T-helper 2 cell treated with Interferon-gamma antibody and Interleukin-4, amounts not matched to agents 100 ng/mL and 5 ng/mL, for 36 hours (primary cell): ENCODE measurements around the gene KCNQ4. TPM values are rescaled to one million over a fixed set of nuclear protein-coding genes. Genes with fewer than 3 reads are reported as not detected.

Source experiments
- intact Hi-C: fragments of 100-400 bp; cut with micrococcal nuclease; formaldehyde crosslinking; loops from one replicate; pipeline ENCODE4 v1.15.1; 2023
- total RNA-seq: library from RNA; stranded (reverse); gene quantifications from 2 replicates; pipeline ENCODE4 v1.2.3, GENCODE V29; 2022

KCNQ4 gene
- 0.43 and 0.55 TPM in 2 replicates for total RNA-seq

DNA sequence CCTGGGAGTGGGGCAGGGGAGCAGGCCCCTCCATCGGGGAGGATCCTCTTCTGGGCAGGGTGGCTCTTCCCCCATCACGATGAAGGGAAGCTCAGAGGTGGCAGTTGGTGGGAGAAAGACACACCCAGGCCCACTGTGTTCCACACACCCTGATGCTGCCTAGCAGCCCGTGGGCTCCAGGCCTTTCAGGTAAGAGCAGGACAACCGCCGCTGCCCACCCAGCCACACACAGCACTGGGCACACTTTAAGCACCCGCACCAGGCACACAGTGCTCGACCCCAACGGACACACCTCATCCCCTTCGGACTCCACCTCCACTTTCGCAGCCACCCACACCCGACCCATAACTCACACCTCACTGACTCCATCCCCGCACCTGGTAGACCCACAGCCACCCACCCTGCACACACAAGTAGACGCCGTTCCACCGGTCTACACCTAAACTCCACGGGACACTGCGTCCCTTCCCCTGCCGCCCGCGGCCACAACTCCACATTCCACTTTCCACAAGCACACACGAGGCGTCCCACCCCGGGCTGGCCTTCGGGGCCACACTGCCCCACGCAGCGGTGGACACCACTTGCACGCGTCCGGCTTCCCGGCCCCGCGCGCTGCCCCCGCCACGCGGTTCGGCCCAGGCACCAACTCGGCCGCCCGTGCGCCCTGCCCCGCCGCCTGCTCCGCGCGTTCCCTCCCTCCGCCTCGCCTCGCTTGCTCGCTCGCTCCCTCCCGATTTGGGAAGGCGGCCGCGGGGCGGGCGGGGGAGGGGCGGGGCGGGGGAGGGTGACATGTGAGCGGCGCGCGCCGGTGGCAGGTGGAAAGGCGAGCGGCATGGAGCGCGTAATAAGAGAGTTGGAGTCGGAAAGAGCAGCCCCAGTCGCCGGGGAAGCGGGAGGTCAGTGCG, at the start of gene KCNQ4:
TSS of gene KCNQ4 (plus strand) at position 787 of the 905 bp plus-strand sequence. CDS start 307 bp downstream, outside the sequence.
- intact Hi-C loops: no loop called here

DNA sequence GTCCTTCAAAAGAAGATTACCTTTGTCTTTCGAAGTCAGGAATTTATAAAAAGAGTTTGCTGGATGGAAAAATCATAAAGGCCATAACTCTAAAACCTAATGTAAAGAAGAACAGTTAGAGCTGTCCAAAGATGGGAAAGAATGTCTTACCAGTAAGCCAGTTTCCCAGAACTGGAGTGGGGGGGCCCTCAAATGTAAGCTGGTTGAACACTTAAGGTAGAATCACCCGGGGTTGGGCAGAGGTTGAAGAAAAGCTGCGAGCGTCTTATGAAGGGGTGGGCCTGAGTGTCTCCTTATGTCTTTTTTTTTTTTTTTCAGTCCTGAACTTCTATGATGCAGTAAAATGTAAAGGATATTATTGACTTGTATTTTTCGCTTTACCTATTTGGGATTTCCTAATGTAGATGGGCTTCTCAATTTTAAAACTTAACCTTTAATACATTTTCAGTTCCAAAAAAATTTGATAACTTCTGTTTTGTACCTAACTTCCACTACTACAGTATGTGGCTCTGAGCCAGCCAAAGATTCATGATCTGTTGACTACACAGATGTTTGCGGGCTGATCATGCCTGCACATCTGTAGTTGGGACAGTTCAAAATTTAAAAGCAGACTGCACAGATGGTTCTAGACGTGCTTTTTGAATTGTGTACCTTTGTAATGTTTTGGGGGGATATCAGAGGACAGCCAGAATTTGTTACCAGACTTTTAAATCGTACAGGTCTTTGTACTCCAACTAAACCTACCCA, 48.5 kb upstream of the KCNQ4 start:
- intact Hi-C loops: no loop called here

DNA sequence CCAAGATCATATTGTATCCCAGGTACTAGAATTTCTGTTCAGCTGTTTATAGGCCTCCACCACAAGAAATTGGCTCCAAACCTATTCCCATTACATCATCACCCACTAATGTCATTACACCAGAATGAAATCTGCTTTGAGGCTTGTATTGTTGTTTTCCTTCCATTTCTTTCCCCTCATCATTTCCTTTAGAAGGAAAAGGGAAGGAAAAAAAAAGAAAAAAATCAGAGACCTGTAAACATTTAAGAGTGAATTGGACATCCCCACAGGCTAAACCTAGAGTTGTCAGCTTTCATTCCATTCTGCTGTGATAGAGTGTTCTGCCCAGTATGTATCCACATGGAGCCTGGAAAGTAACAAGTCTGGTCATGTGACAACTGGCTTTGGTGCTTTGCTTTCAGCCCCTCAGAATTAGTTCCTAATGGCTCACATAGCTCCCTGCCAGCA, 47.5 kb upstream of the KCNQ4 start:
- intact Hi-C loops: no loop called here

DNA sequence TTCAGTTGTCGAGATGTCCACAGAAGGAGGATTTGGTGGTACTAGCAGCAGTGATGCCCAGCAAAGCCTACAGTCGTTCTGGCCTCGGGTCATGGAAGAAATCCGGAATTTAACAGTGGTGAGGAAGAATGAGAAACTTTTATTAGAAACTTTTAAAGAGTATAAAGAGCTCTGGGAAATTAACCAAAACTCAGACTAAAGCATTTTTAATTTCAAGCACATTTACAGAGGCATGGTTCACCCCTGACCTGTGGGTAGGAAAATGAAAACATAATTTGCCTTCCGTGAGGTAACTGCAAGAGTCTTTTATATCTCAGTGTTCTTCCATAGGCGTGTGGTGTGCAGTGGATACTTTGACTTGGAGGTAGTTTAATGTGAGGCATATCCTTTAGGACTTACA, 44.8 kb upstream of the KCNQ4 start:
- intact Hi-C loops: no loop called here

DNA sequence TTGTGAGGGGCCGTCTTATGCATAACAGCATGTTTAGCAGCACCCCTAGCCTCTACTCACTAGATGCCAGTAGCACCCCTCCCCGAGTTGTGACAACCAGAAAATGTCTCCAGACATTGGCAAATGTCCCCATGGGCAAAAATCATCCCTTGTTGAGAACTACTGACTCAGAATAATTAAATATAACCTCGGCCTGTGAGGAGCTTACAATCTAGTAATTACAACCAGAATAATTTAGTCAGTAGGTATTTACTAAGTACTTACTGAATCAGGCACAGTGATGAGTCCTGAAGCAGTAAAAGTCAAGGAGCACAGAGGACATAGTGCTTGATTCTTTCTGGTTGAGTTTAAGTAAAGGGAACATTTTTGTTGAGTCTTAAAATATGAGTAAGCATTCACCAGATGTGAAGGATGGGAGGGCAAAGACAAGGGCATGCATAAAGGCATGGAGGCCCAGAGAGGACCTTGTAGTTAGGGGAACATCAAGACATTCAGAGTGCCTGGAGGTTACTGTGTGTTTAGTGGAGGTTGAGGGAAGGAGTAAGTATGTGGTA, 44.1 kb upstream of the KCNQ4 start:
- intact Hi-C loops: no loop called here

DNA sequence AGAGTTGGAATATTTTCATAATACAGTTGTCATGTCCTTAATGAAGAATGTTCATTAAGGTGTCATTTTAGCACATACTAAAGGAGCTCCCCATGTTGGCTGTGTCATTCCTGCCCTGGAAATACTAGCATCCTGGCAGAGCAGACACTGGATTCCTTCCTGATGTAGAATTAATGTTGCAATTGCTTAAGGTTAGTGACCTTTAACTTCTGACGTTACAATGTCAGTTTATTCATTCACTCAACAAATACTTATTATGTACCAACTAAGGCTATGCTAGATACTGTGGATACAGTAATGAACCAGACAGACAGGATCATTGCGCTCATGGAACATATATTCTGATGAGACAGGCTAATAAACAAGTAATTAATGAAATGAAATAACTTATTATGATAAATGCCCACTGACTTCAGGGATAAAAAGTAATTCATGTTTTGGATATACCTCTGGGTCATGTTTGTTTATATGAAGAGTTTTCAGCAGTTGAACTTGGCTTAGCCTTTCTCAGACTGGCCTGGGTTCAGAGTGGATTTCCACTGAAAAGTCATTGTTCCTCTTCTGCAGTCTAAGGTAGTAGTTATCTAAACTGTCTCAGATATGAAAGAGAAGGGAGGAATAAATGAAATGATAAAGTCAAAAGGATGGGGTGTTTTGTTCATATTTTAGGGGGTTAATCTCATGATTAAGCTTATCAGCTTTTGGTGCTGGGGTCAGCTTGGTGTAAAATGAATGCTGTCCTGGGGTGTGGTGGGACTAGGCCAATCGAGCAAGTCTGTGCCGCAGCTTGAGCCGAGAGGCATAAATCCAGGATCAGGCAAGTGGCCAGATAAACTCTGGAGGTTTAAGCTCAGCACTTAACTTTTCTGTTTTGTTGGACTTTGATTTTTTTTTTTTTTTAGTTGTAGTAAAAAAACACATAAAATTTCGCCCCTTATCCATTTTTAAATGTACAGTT, 43.3 kb upstream of the KCNQ4 start:
- intact Hi-C loops: no loop called here

DNA sequence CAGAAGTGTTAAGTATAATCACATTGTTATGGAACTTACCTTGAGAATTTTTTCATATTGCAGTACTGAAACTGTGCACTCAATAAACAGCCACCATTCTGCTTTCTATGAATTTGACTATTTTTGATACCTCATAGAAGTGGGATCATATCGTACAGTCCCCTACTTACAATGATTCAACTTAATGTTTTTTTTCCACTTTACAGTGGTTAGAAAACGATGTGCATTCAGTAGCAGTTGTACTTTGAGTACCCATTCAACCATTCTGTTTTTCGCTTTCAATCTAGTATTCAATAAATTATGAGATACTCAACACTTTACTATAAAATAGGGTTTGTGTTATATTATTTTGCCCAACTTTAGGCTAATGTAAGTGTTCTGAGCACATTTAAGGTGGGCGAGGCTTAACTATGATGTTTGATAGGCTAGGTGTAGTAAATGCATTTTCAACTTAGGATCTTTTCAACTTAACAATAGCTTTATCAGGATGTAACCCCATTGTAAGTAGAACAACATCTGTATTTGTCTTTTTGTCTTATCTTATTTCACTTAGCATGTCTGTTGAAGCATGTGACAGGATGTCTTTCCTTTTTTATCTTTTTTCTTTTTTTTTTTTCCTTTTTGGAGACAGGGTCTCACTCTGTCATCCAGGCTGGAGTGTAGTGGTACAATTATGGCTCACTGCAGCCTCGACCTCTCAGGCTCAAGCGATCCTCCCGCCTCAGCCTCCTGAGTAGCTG, 42.4 kb upstream of the KCNQ4 start:
- intact Hi-C loops: no loop called here

DNA sequence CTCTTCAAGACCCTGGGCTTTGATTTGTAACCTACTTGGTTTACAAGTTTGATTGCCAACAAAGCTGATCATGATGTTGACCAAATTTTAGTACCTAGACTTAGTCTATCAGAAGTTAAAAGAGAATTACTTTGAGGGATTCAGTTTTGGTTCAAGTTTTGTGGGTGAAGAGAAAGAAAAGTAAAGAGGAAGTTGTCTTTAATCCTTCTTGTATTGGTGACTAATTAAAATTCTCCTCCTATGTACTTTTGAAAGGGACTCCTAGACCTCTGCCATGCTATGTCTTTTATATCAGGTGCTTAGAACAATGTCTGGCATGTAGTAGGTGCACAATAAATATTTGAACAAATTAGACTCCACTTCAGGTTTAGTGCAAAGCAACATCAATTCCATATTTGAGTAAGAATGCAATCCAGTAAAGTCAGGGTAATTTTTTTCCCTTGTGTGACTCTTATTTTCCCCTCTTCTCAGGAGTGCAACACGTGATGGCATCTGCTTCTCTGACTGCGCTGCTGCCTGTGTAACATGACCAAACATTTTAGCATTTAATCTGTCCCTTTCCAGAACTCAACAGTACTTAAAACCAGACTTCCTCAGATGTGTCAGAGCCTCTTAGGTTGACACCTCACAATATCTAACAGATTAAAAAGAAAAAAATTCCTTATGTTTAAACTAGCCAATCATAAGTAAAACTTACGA, 41.1 kb upstream of the KCNQ4 start:
- intact Hi-C loops: no loop called here

DNA sequence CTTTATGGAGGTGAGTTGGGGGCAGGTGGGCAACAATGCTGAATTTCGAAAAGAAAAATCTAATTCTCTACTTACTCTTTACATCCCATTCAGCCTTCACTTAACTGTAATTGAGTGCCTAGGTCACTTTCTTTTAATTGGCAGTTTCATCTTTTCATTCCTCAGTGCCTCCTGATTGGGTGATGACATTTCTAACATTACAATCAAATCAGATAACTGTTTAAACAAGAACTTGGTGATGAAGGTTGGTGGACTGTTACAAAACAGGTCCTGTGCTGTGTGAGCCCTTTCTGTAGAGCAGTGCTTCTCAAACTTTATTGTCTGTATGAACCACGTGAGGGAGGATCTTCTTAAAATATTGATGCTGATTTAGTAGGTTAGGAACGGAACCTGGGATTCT, 40.1 kb upstream of the KCNQ4 start:
- intact Hi-C loops: no loop called here

DNA sequence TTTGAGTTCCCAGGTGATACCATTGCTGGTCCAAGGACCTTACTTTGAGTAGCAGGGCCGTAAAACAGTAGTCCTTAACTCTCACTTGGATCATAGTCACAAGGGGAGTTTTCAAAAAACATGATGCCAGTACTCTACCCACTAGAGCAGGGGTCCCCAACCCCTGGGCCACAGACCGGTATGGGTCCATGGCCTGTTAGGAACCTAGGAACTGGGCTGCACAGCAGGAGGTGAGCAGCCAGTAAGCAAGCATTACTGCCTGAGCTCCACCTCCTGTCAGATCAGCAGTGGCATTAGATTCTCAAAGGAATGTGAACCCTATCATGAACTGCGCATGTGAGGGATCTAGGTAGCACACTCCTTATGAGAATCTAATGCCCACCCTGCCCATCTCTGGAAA, 39.7 kb upstream of the KCNQ4 start:
- intact Hi-C loops: no loop called here

DNA sequence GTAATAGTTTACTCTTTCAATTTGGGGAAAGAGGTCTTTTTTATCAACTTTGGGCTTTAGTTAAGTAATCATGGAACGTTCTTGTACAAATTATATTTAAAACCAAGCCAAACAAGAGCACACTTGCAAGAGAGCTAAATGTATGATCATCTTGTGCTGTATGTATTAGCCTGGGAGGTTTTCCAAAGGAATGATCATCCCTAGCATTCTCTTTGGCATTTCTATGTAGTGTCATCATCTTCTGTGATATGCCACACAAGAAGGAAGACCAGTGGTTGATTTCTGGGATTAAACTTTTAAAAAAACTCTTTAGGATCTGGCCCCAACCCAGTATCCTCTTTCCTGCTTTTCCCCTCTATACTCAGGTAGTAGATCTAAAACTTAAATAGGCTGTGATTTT, 38.4 kb upstream of the KCNQ4 start:
- intact Hi-C loops: no loop called here

DNA sequence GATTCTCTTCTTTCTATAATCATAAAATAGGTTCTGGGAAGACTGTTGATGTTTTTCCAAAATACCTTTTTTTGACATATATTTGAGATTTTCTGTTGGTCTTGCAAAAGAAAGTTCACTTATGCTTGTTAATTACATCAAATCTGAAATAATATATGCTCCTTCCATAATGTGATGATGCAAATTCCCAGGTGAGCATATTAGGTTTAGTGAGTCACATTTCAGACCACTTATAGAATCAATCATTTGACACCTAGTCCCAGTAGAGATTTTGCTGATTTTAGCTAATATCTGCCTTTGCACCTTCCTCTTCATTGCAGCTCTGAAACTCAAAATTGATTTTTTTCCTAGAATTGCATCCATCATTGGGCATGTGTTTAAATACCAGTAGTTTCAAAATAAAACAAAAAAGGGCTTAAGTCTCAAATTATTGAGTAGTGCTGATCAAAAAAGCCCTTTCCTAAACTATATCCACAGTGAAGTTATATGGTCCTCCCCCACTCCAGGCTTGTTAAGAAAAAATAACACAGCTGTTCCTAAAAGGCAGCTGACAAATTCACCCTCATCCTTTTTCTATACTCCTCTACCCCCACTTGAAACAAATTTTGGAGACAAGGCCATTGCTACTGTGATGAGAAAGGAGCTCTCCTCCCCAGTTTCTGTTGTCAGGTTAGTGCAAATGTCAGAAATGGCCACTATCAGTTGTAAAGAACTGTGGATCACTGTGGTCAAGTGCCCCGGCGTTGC, 37.1 kb upstream of the KCNQ4 start:
- intact Hi-C loops: no loop called here

DNA sequence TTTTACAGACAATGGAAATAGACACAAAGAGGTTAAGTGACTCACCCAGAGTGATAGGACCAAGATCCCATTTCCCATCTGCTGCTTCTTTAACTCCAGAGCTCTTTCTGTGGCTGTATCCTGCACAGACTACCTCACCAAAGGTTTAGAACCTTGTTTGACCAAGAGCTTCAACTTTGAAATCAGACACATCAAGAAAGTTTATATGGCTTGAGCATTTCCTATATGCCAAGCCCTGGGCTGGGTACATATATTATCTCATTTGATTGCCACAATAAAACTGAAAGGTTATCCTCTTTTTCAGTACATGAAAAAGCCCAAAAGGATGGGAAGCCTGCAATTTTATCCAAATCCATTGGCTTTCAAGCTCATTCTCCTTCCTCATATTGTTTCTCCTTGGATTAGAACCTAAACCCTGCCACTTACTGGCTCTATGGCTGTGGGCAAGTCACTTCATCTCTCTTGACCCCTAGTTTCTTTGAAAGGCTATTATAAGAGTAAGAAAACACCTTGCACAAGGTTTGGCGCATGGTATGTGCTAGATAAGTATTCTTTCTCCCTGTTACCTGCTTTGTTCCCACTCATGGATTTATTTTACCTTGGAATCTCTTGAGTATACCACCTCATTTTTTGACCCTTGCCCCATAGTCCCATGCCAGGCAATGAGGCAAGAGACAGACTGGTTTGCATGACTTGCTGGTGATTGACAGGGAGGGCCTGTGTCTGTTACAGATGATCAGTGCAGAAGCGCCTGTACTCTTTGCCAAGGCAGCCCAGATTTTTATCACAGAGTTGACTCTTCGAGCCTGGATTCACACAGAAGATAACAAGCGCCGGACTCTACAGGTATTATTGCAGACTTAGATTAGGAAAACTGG, 34.5 kb upstream of the KCNQ4 start:
- intact Hi-C loops: no loop called here

DNA sequence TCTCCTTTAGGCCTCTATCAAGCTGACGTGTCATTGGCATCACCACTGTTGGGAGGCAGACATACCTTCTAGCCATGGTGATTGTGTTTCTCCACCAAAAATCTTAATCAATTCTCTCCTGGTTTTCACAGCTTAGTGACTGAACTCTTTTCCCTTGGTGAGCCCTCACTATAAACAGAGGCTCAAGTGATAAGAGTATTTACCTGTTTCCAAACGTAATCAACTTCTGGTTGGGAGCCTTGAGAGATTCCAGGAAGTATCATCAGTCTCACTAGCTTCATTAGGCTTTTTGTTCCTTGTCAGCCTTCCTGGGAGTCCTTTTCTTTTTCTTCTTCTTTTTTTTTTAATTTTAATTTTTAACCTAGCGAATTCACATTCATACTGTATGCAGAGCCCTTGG, 33.8 kb upstream of the KCNQ4 start:
- intact Hi-C loops: no loop called here

DNA sequence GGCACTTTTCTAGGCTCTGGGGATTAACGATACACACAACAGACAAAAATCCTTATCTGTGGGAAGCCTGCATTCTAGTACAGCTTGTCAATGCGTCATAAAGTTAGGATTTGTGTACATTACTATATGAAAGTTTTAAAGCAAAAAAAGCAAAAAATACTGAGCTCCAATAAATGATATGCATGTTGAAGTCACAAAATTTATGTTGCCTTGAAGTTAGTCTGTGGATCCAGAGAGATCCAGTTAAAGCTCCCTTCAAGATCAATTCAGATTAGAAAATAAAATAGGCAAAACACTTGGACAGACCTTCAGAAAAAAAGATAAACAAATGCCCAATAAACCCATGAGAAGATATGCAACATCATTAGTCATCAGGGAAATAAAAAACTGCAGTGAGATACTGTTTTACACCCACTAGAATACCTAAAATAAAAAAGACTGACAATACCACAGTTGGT, 33.1 kb upstream of the KCNQ4 start:
- intact Hi-C loops: no loop called here

DNA sequence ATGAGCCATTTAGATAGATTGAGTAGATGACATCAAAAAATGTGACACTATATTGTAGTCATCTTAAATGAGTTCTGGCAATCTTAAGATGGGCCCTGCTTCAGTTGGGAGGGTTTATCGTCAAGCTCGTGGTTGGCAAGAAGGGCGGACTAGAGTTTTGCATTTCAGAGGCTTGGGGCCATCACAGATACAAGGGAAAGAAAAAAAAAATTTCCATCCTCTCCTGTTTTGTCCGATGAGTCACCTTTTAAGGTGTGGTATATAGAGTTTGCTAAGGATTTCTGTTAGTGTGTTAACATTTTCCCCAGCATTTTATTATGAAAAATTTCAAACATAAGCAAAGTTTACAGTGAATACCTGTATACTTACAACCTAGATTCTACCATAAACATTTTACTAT, 31.8 kb upstream of the KCNQ4 start:
- intact Hi-C loops: no loop called here

DNA sequence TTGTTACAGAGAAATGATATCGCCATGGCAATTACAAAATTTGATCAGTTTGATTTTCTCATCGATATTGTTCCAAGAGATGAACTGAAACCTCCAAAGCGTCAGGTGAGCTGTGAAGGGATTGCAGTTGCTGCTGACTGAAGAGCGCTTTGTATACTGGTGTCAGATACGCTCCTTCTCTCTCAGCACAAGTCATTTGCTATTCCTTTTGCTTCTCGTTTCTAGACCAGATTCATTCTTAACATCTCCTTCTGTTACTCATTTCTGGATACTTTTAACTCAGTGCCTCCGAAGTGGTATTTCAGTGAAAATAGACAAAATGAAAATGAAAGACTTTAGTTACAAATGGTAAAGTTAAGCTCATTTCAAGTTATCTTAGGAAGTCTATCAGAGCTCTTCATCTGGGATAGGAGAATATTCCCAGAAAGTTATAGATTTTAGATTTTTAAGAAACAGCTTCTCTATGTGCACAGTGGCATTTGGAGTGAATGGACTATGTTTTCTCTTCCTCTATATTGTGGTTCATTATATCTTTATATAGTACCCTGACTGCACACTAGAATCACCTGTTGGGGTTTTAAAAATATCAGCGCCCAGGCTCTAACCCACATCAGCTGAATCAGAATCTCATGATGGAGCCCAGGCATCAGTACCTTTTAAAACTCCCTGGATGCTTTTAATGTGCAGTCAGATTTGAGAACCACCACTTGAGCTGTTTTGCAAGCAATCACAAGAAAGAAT, 30.3 kb upstream of the KCNQ4 start:
- intact Hi-C loops: no loop called here
